HepG2 (cell line): ENCODE results near the gene KCNQ5. TPM values are rescaled to one million over a fixed set of nuclear protein-coding genes. Genes with fewer than 3 reads are reported as not detected.

ENCODE experiments used
- FOXK1 ChIP-seq: sonication (generic); formaldehyde crosslinking; IDR thresholded peaks from 2 replicates; pipeline ENCODE4 v1.4.0; 2020; ENCODE audit warnings: low read depth, missing genetic modification reagents, borderline replicate concordance
- PRDM10 ChIP-seq: sonication (generic); formaldehyde crosslinking; IDR thresholded peaks from 2 replicates; pipeline ENCODE4 v1.4.0; 2020; ENCODE audit warnings: low read depth, missing genetic modification reagents
- RERE ChIP-seq: IDR thresholded peaks from 2 replicates; pipeline ENCODE4 v1.6.1; 2016; ENCODE audit warnings: low read depth, missing genetic modification reagents, missing compliant biosample characterization
- TFE3 ChIP-seq: IDR thresholded peaks from 2 replicates; pipeline ENCODE4 v1.6.1; 2016
- ZNF430 ChIP-seq: sonication (generic); formaldehyde crosslinking; IDR thresholded peaks from 2 replicates; pipeline ENCODE4 v1.9.0; 2021; ENCODE audit warnings: mild to moderate bottlenecking, missing genetic modification reagents
- polyA plus RNA-seq, 8 experiments: library from polyadenylated mRNA; depleted of rRNA in 3 of 8; stranded (reverse) in 7 of 8; unstranded in 1 of 8; fragments of >200 nt; fragmentation: Illumina TruSeq in 4 of 8; extraction: Trizol in 4 of 8; gene quantifications; 2 replicates each; pipeline versions ENCODE4 v1.2.1 to v1.2.3, GENCODE V29; 2011 to 2016; ENCODE audit warnings: low read depth in 4 of 8, missing spikeins in 1 of 8, mixed read lengths in 1 of 8; ENCODE audit not compliant: insufficient read depth in 1 of 8
- total RNA-seq, 5 experiments: library from RNA; depleted of rRNA; stranded (reverse); fragments of >200 nt; fragmentation: Illumina TruSeq; extraction: Trizol; gene quantifications; 2 replicates each; pipeline ENCODE4 v1.2.3, GENCODE V29; 2016; ENCODE audit warnings: low read depth in 1 of 5

The KCNQ5 gene
- total and polyA plus RNA-seq, 2 of the 13 experiments (the other 11 are each of a cell fraction or from before 2014, with no cell fraction given) = 0.04 TPM; not detected in 1

- TF ChIP-seq RERE (CRISPR knock-in tag) (no peak), PRDM10 (CRISPR knock-in tag) (no peak), FOXK1 (CRISPR knock-in tag) (no peak), TFE3 (CRISPR knock-in tag) (no peak), ZNF430 (CRISPR knock-in tag) (no peak)
These were observed 61.9 kb downstream of the KCNQ5 start (continued) for GRCh38 chr6:72683797-72684196.
